Neutrophil (primary cell): ENCODE measurements around the gene LYRM1.
"Not testable (repeated sequence)": the region's sequence is repeated elsewhere in the genome, so short reads cannot be mapped to it uniquely, and the experiment has no call there.

Experiments
- H3K27ac ChIP-seq: fragments of 200-600 bp; sonication (generic); 2 replicates; pipeline ENCODE4 v1.5.1; 2016; ENCODE audit warnings: mild to moderate bottlenecking, moderate library complexity
- H3K27me3 ChIP-seq: fragments of 200-600 bp; sonication (generic); 2 replicates; pipeline ENCODE4 v1.6.0; 2016; ENCODE audit warnings: mild to moderate bottlenecking
- H3K36me3 ChIP-seq: fragments of 200-600 bp; sonication (generic); 2 replicates; pipeline ENCODE4 v1.5.1; 2017
- H3K4me1 ChIP-seq, 2 experiments: fragments of 200-600 bp in 1 of 2; sonication (generic) in 1 of 2; 1 replicate in 1 of 2; 2 replicates in 1 of 2; pipeline versions ENCODE4 v1.5.1 to v1.6.1; 2013 to 2016; ENCODE audit warnings: low read depth in 1 of 2, low read length in 1 of 2, mild to moderate bottlenecking in 1 of 2, moderate library complexity in 1 of 2; ENCODE audit not compliant: control insufficient read depth in 1 of 2, insufficient read depth in 1 of 2
- H3K4me3 ChIP-seq, 2 experiments: fragments of 200-600 bp in 1 of 2; sonication (generic) in 1 of 2; 1 replicate in 1 of 2; 2 replicates in 1 of 2; pipeline ENCODE4 v1.5.1; 2013 to 2016; ENCODE audit warnings: low read depth in 1 of 2, low read length in 1 of 2, mild to moderate bottlenecking in 1 of 2, moderate library complexity in 1 of 2
- H3K9me3 ChIP-seq: fragments of 200-600 bp; sonication (generic); 2 replicates; pipeline ENCODE4 v1.5.1; 2016
- TF ChIP-seq, protein P1 (sequence below): fragments of 200-600 bp; sonication (generic); IDR thresholded peaks from 2 replicates; pipeline ENCODE4 v1.5.1; 2016; ENCODE audit warnings: antibody characterized with exemption

The LYRM1 gene

GRCh38 chr16:20920799-20921198, 20.2 kb downstream of the LYRM1 start:
- Histone ChIP-seq H3K4me3 (no peak overlapping the region), H3K27me3 (no peaks in the 10 kb centered on the region), H3K9me3 (no peaks in the 10 kb centered on the region), H3K36me3 (peaks cover 43% of the 10 kb centered on the region), H3K4me1 (peaks cover 0 to 7% of the 10 kb centered on the region in 2 experiments), H3K27ac (no peak overlapping the region)
- TF ChIP-seq, protein P1, sequence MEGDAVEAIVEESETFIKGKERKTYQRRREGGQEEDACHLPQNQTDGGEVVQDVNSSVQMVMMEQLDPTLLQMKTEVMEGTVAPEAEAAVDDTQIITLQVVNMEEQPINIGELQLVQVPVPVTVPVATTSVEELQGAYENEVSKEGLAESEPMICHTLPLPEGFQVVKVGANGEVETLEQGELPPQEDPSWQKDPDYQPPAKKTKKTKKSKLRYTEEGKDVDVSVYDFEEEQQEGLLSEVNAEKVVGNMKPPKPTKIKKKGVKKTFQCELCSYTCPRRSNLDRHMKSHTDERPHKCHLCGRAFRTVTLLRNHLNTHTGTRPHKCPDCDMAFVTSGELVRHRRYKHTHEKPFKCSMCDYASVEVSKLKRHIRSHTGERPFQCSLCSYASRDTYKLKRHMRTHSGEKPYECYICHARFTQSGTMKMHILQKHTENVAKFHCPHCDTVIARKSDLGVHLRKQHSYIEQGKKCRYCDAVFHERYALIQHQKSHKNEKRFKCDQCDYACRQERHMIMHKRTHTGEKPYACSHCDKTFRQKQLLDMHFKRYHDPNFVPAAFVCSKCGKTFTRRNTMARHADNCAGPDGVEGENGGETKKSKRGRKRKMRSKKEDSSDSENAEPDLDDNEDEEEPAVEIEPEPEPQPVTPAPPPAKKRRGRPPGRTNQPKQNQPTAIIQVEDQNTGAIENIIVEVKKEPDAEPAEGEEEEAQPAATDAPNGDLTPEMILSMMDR: no peak

GRCh38 chr16:20923876-20924275, 23.3 kb downstream of the LYRM1 start:
- H3K36me3 ChIP-seq: peaks cover 44% of the 10 kb centered on the region
- no peak overlapping the region for H3K27ac ChIP-seq

DNA sequence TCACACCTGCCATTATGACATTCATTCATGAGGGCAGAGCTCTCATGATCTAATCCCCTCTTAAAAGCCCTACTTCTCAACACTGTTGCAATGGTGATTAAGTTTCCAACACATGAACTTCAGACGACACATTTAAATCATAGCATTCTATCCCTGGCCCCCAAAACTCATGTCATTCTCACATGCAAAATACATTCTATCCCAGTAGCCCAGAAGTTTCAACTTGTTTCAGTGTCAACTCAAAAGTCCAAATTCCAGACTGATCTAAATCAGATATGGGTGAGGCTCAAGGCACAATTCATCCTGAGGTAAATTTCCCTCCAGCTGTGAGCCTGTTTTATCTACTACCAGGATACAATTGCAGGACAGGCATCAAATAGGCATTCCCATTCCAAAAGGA, 25.2 kb downstream of the LYRM1 start:
- Histone ChIP-seq H3K27ac (no peak overlapping the region), H3K36me3 (peaks cover 37% of the 10 kb centered on the region), H3K4me3 (no peak overlapping the region), H3K4me1 (no peaks in the 10 kb centered on the region), H3K9me3 (no peaks in the 10 kb centered on the region), H3K27me3 (no peaks in the 10 kb centered on the region)
- TF ChIP-seq, protein P1: no peak

More at GRCh38 chr16:20923876-20924275, 23.3 kb downstream of the LYRM1 start:
- Histone ChIP-seq H3K27me3 (no peaks in the 10 kb centered on the region), H3K4me1 (no peaks in the 10 kb centered on the region), H3K9me3 (no peaks in the 10 kb centered on the region), H3K4me3 (no peak overlapping the region)
- TF ChIP-seq, protein P1: no peak

DNA sequence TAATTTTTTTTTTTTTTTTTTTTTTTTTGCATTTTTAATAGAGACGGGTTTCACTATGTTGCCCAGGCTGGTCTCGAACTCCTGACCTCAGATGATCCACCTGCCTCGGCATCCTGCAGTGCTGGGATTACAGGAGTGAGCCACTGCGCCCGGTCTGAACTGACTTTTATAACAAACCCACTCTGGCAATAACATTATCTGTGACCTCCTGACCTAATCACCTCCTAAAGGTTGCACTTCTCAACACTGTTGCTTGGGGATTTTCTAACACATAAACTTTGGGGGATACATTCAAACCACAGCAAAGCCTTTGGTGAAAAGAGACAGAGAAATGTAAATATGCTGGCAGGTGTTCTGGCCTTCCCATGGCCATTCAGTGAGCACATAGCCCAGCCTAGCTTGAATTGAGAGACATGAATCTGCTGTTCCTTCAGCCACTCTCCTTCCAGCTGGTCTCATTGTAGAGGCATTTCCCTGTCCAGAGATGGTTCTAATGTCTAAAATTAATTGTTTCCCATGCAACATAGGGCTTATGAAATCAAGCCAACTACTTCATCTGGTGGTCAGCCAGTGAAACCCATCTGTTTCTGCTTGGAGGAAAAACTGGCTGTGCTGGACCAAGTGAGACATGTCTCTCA, 28.3 kb downstream of the LYRM1 start:
- no peaks in the 10 kb centered on the region for H3K9me3 ChIP-seq
- H3K4me3 ChIP-seq: no peak overlapping the region
- H3K36me3 ChIP-seq: peaks cover 18% of the 10 kb centered on the region
- no peaks in the 10 kb centered on the region for H3K27me3 ChIP-seq
- TF ChIP-seq, protein P1: no peak
- H3K4me1 ChIP-seq: no peaks in the 10 kb centered on the region
- H3K27ac ChIP-seq: no peak overlapping the region

DNA sequence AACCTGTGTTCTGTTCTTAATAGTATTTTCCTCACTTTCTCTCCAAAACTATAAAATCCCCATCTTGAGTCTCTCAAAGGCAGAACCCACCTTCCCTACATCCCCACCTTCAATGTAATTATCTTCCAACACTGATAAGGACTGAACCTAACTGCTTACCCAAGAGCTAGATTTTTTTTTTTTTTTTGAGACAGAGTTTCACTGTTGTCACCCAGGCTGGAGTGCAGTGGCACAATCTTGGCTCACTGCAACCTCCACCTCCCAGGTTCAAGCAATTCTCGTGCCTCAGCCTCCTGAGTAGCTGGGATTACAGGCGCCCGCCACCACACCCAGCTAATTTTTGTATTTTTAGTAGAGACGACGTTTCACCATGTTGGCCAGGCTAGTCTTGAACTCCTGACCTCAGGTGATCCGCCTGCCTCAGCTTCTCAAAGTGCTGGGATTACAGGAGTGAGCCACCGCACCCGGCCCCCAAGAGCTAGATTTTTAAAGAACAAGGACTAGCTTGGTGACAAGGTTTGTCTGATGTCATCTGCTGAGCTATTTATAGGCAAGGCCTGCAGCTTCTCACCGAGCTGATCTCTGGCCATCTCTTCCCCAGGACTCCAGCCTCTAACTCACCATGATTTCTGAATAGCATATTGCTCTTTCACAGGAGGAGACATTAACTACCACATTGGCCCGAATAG, 29.2 kb downstream of the LYRM1 start:
- not testable (repeated sequence) for H3K27me3 ChIP-seq, H3K9me3 ChIP-seq, H3K4me1 ChIP-seq, H3K36me3 ChIP-seq, H3K27ac ChIP-seq, H3K4me3 ChIP-seq

- Histone ChIP-seq H3K4me3 (no peak overlapping the region), H3K27me3 (no peaks in the 10 kb centered on the region), H3K36me3 (peaks cover 6% of the 10 kb centered on the region), H3K9me3 (no peaks in the 10 kb centered on the region), H3K4me1 (no peaks in the 10 kb centered on the region), H3K27ac (no peak overlapping the region)
- TF ChIP-seq, protein P1: no peak
Observed at GRCh38 chr16:20930365-20930690, 29.8 kb downstream of the LYRM1 start.
